Esophagus (tissue), 2 donors: ENCODE measurements around the gene RHCG. TPM values are rescaled to one million over a fixed set of nuclear protein-coding genes. Genes with fewer than 3 reads are reported as not detected.
A peak's percentile ranks its signal among the peaks of the same experiment; 100 is the strongest.

ENCODE experiments used
- H3K27ac ChIP-seq, 2 donors: one replicate each; pipeline ENCODE4 v1.5.1; 2013; ENCODE audit warnings: low read depth in 2 of 2, mild to moderate bottlenecking in 2 of 2, inconsistent platforms in 1 of 2, low read length in 1 of 2, moderate library complexity in 1 of 2
- H3K27me3 ChIP-seq, 2 donors: one replicate each; pipeline ENCODE4 v1.6.1; 2013; ENCODE audit warnings: low read length in 2 of 2, control low read depth in 1 of 2, mild to moderate bottlenecking in 1 of 2; ENCODE audit not compliant: insufficient read depth in 2 of 2, control insufficient read depth in 1 of 2
- H3K36me3 ChIP-seq, 2 donors: one replicate each; pipeline ENCODE4 v1.6.1; 2013; ENCODE audit warnings: low read length in 1 of 2; ENCODE audit not compliant: control insufficient read depth in 2 of 2, insufficient read depth in 2 of 2
- H3K4me1 ChIP-seq, 2 donors: one replicate each; pipeline ENCODE4 v1.6.1; 2013; ENCODE audit warnings: low read length in 1 of 2; ENCODE audit not compliant: control insufficient read depth in 2 of 2, insufficient read depth in 2 of 2
- H3K4me3 ChIP-seq, 2 donors: one replicate each; pipeline ENCODE4 v1.5.1; 2013; ENCODE audit warnings: low read length in 2 of 2, mild to moderate bottlenecking in 2 of 2, low read depth in 1 of 2, moderate library complexity in 1 of 2
- H3K9me3 ChIP-seq, 2 donors: one replicate each; pipeline ENCODE4 v1.6.1; 2013; ENCODE audit warnings: mild to moderate bottlenecking in 2 of 2, low read depth in 1 of 2, low read length in 1 of 2, moderate library complexity in 1 of 2; ENCODE audit not compliant: control insufficient read depth in 2 of 2, insufficient read depth in 1 of 2
- WGBS, 2 donors: extraction: QIAGEN DNeasy Blood & Tissue Kit; methylation state at CpG; one replicate each; pipeline ENCODE4 v1.1.7; 2013; 5-methylcytosine and 5-hydroxymethylcytosine counted together
- polyA plus RNA-seq, 2 donors: library from polyadenylated mRNA; stranded (reverse); fragments of 200-250 nt; gene quantifications; one replicate each; pipeline ENCODE4 v1.2.3, GENCODE V29; 2013
- donor health status: healthy with polysubstance abuse.
- donor health status: Bipolar disorder and iron deficiency.

The RHCG gene
- polyA plus RNA-seq, 2 donors: 3,283 to 3,991 TPM

DNA sequence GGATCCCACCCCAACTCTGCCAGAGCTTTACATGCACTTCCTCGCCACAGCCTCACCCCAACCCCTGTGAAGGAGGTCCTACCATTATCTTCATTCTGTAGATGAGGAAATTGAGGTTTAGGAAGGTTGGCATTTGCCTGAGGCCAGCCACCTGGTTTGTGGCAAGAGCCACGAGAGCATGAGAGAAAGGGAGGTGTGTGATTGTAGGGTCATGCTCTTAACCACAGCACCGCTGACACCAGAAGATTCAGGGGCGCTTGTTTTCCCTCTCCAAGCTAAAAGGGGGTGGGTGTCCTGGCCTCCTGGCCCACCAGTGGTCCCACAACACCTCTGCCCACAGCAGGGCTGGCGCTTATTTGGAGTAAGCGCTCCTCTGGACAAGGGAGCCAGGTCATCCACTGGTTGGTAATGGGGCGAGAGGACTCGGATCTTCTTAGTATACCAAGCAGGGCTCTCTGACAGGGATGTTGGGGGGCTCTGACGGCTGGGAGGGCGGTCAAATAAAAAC lies 691 bp downstream of the RHCG start:
- H3K4me3 ChIP-seq: peak overlapping the region; percentile 67 to 72
- no peaks in the 10 kb centered on the region for H3K9me3 ChIP-seq
- H3K4me1 ChIP-seq: peaks cover 5% of the 10 kb centered on the region in 2 donors
- H3K36me3 ChIP-seq: peaks cover 0 to 23% of the 10 kb centered on the region in 2 donors
- WGBS, 2 donors: 66 to 68% methylated on average over 10 of the region's 10 CpGs
- H3K27me3 ChIP-seq: peaks cover 0 to 5% of the 10 kb centered on the region in 2 donors
- peak overlapping the region; percentile 88 to 92 for H3K27ac ChIP-seq

DNA sequence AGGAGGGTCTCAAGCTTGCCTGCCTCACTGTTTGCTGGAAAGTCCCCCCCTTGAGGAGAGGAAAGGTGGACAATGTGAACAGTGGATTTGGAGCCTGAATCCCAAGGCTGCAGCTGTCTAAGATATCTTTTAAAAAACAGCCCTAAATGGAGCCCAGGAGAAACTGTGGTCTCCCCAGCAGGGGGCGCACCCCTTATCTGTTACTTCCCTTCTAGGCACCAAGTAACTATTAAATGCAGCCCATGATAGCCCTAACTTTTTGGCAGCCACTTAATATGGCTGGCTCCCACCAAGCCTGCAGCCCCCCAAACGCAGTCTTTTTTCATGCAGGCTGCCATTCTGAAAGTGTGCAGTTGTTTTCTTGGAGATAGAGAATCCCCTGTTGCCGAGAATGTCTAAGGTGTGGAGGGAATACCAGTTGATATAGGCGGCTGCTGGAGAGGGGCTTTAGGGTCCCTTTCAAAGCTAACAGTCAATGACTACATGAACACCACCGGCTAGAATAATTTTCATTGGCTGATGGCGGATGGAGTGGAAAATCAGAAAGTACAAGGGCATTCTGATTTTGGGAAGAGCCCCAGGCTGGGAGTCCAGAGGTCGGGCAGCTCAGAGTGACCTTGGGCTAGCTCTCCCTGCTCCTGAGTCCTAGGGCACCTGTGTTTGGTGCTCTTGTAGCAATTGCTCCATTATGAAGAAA lies 1.3 kb downstream of the RHCG start:
- peaks cover 5% of the 10 kb centered on the region in 2 donors for H3K4me1 ChIP-seq
- peak overlapping the region; percentile 88 to 92 for H3K27ac ChIP-seq
- peaks cover 0 to 5% of the 10 kb centered on the region in 2 donors for H3K27me3 ChIP-seq
- peaks cover 0 to 24% of the 10 kb centered on the region in 2 donors for H3K36me3 ChIP-seq
- peak overlapping the region; percentile 67 to 72 for H3K4me3 ChIP-seq
- H3K9me3 ChIP-seq: no peaks in the 10 kb centered on the region
- 68 to 72% methylated on average over 7 of the region's 7 CpGs for WGBS, 2 donors

DNA sequence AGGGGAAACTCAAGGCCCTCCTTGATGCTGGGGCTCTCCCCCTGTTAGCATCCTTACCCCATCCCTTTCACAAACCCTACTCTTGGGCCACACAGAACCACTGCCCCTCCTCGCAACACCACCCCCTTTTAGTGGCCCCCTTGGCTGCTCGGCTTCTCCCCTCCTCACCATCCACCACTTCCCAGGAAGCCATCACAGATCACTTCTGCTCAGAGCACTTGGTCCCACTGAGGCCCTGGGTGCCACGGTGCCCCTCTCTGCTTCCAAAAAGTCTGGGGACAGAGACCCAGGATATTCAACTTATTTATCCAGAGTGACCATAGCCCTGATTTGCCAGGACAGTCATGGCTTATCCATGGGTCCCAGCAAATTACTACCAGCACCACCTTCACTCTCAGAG lies 2.4 kb downstream of the RHCG start:
- peaks cover 0 to 5% of the 10 kb centered on the region in 2 donors for H3K27me3 ChIP-seq

DNA sequence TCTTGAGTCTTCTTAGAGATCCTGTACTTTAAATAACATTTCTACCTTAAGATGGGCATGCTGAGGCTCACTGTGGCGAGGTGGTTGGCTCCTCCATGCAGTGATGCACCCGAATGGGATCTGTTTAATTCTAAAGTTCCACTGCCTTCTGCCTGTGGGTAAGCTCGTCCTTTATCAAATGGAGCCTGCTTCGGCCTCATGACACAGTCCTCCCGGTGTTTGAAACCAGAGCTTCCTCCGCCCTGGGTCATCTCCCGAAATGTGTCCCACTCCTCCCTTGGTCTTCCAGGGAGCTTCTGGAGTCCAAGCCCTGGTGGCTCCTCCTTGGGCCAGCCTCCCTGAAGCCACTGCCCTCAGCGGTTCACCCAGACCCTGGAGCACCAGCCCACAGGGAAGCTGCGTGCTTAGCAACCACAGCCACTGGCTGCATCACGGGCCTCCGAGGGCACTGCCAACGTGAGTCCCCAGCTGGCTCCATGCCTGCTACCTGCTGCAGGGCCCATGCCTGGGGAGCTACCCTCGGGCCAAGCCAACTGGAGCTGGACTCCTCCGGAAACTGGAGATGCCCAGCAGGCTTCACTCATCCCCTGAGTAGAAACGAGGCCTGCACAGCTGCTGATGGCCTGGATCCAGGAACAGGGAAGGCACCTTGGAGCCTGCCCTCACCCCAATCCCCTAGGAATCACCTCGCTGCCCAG lies 3.3 kb downstream of the RHCG start:
- peaks cover 0 to 5% of the 10 kb centered on the region in 2 donors for H3K27me3 ChIP-seq
- no peaks in the 10 kb centered on the region for H3K9me3 ChIP-seq
- H3K4me1 ChIP-seq: peaks cover 0 to 3% of the 10 kb centered on the region in 2 donors
- peak overlapping the region; percentile 88 to 92 for H3K27ac ChIP-seq
- WGBS, 2 donors: 66 to 69% methylated on average over 16 of the region's 16 CpGs
- H3K36me3 ChIP-seq: peaks cover 0 to 29% of the 10 kb centered on the region in 2 donors
- H3K4me3 ChIP-seq: peak overlapping the region; percentile 67 to 72

More for the DNA sequence above, 2.4 kb downstream of the RHCG start:
- Histone ChIP-seq H3K4me1 (peaks cover 1 to 3% of the 10 kb centered on the region in 2 donors), H3K4me3 (peak overlapping the region; percentile 67 to 72), H3K36me3 (peaks cover 0 to 29% of the 10 kb centered on the region in 2 donors), H3K27ac (peak overlapping the region; percentile 88 to 92), H3K9me3 (no peaks in the 10 kb centered on the region)
- 88% methylated on average over 3 of the region's 3 CpGs for WGBS, 2 donors

DNA sequence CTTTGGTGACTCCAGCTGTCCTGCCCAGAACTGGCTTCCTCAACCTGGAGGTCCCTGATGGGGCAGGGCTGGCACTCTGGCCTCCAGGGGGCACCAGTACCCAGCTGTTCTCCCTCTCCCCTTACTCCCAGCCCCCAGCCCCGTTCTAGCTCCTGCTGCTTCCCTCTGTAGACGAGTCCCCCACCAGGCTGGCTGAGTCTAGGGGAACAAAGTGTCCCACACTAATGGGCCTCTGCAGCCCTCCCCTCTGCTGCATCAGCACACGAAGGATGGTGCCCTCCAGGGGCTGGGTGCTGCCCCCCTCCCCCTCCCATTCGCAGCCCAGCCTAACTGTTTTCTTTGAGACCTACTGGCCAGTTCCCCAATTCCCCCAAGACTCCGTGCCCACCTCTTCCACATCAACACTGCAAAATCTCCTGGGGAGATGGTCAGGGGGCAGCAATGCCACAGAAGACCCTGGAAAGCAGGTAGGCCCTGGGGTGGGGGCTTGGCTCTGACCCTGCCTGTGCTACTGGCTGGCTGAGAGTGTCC lies 4.2 kb downstream of the RHCG start:
- 32 to 41% methylated on average over 5 of the region's 5 CpGs for WGBS, 2 donors
- peaks cover 0 to 31% of the 10 kb centered on the region in 2 donors for H3K36me3 ChIP-seq
- H3K4me3 ChIP-seq: peak overlapping the region; percentile 16 to 22
- H3K4me1 ChIP-seq: peaks cover 0 to 3% of the 10 kb centered on the region in 2 donors
- peaks cover 0 to 2% of the 10 kb centered on the region in 2 donors for H3K9me3 ChIP-seq
- H3K27me3 ChIP-seq: peaks cover 0 to 5% of the 10 kb centered on the region in 2 donors
- peak overlapping the region; percentile 45 to 73 for H3K27ac ChIP-seq

DNA sequence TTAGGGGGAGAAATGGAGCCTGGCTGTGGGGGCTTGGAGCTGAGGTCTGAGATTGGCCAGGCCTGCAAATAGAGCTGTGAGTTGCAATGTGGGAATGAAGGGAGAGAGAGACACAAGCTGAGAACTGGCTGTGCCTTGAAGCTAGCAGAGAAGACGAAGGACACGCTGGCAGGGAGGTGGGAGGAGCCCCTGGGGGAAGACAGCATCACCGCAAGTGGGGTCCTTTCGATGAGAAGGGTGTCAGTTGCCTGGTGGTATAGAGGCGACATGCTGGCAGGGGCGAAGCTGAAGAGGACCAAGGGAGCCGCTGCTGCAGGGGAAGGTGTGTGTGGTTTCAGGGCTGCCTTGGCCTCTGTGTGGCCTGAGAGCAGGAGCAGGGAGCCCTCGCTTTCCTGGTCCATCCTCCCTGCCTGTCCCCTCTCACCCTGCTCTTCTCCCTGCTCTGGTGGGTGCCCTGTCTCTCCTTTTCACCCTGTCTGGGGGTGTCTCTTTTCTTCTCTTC lies 5.5 kb downstream of the RHCG start:
- Histone ChIP-seq H3K4me3 (no peak overlapping the region), H3K4me1 (peaks cover 3 to 6% of the 10 kb centered on the region in 2 donors), H3K27ac (peak overlapping the region in 1 of 2 donors; percentile 78), H3K27me3 (peaks cover 0 to 5% of the 10 kb centered on the region in 2 donors), H3K36me3 (peaks cover 0 to 33% of the 10 kb centered on the region in 2 donors), H3K9me3 (peaks cover 0 to 2% of the 10 kb centered on the region in 2 donors)
- 71 to 77% methylated on average over 8 of the region's 8 CpGs for WGBS, 2 donors

DNA sequence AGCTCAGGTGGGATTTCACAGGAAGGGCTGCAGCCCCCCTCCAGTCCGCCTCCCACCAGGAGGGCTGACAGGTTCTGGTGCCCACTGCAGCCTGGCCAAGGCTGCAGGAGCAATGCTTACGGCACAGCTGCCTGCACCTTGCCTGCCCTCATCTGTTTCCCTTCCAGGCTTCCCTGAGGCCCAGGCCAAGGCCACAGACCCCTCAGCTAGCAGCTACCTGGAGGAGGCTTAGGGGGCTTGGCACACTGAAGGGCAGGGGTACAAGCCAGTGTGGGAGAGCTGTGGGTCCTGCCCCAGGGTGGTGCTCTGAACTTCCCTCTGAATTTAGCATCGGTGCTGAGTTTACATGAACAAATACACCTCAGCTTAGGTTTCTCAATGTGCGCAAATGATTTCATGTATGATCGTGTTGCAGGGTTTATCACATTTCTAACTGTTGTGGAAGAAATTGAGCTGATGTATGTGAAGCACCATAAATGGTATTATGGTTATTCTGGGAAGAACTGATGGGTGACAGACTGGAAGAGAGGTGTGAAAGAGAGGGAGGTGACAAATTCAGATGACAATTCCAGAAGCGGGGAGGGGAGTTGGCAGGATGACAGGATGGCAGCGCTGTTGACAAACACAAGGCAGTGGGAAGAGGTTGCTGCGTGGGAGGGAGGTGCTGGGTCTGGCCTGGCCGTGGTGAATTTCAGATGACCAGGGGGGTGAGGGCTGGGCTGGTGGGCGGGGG lies 6.1 kb downstream of the RHCG start:
- no peaks in the 10 kb centered on the region for H3K27me3 ChIP-seq
- WGBS, 2 donors: 65 to 67% methylated on average over 10 of the region's 10 CpGs
- peaks cover 0 to 32% of the 10 kb centered on the region in 2 donors for H3K36me3 ChIP-seq

DNA sequence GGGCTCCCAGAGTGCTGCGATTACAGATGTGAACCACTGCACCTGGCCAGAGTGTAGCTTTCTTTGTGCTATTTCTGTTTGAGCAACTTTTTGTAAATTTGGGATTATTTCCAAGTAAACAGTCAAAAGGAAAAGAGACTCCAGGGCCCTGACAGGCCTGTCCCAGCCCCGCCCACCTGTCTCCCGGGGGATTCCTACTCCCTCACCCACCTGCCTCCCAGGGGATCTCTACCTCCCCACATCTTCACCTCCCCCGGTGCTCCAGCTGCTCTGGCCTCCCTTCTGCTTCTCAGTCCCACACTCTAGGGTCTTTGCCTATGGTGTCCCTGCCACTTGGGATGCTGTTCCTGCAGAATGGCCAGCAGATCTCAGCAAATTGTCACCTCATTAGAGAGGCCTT lies 7.0 kb downstream of the RHCG start:
- peaks cover 0 to 2% of the 10 kb centered on the region in 2 donors for H3K9me3 ChIP-seq
- no peaks in the 10 kb centered on the region for H3K27me3 ChIP-seq
- WGBS, 2 donors: 65 to 68% methylated on average over 4 of the region's 4 CpGs
- H3K36me3 ChIP-seq: peaks cover 0 to 34% of the 10 kb centered on the region in 2 donors
- H3K4me1 ChIP-seq: peaks cover 0 to 6% of the 10 kb centered on the region in 2 donors
- no peak overlapping the region for H3K27ac ChIP-seq
- no peak overlapping the region for H3K4me3 ChIP-seq

More for the DNA sequence above, 6.1 kb downstream of the RHCG start:
- Histone ChIP-seq H3K9me3 (peaks cover 0 to 2% of the 10 kb centered on the region in 2 donors), H3K27ac (peak overlapping the region in 1 of 2 donors; percentile 78), H3K4me1 (peaks cover 0 to 6% of the 10 kb centered on the region in 2 donors), H3K4me3 (no peak overlapping the region)

DNA sequence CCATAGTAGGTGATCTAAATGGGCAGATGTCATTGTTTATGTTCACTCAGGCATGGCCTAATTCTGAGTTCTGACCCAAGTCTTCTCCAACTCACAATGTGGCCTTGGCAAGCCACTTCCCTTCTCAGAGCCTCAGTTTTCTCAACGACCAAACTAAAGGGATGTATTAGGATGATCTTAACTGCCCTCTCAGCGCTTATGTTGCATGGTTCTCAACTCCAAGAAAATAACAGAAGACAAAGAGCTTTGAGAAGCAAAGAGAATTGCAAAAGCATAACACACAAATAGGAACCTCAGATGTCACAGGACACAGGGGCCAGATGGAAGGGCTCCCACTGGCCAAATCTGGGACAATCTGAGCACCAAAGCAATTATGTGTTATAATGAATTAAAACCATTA lies 8.6 kb downstream of the RHCG start:
- Histone ChIP-seq H3K4me3 (no peak overlapping the region), H3K27me3 (no peaks in the 10 kb centered on the region), H3K27ac (no peak overlapping the region), H3K9me3 (peaks cover 0 to 2% of the 10 kb centered on the region in 2 donors), H3K4me1 (peaks cover 0 to 6% of the 10 kb centered on the region in 2 donors), H3K36me3 (peaks cover 0 to 37% of the 10 kb centered on the region in 2 donors)
- WGBS, 2 donors: 65 to 70% methylated on average over 2 of the region's 2 CpGs
